HG02642 (cell line): Measurements from ENCODE around the gene IGFL1.
"Not testable (repeated sequence)": the region's sequence is repeated elsewhere in the genome, so short reads cannot be mapped to it uniquely, and the experiment has no call there.

ENCODE experiments used
- ATAC-seq: cut with Tn5 transposase; IDR thresholded peaks from one replicate; pipeline ENCODE4 v1.9.1; 2021; ENCODE audit warnings: mild to moderate bottlenecking; ENCODE audit not compliant: unreplicated experiment, poor library complexity

Gene IGFL1

DNA sequence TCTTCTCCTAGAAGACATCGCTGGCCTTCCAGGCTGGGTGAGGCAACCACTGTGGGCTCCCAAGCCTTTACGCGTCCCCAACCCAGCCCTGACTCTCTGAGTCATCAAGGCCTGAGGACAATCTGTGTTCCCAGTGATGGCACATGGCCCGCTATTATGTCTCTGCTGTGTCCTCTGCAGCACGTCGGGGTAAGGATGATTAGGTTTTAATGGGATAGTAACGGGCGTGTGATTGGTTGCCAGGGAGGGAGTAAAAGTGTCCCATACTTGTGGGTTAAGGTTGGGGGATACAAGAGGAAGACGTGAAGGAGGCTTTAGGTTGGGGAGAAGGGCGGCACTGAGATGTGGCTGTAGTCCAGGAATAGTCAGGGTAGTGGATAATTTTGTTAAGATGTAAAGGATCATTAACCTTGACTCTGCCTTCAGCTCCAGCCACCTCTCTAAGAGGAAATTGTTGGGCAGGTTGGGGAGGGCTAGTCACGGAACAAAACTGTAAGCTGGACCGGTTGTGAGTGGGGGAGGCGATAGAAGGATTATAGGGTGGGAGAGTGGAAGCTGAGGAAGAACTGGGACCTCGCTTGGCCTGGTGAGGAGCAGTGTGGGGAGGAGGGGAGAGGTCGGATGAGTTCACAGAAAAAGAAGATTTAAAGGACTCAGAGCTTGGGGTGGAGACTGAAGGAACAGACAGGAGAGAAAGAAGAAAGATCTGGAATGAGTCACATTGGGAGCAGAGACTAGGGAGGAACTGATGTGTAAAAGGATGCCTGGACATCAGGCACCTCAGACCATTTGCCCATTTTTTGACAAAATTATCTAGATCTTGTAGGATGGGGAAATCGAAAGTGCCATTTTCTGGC is 27.9 kb upstream of the IGFL1 start:
- ATAC-seq: no peak

GRCh38 chr19:46202426-46202825 is 27.1 kb upstream of the IGFL1 start:
- ATAC-seq: no peak

DNA sequence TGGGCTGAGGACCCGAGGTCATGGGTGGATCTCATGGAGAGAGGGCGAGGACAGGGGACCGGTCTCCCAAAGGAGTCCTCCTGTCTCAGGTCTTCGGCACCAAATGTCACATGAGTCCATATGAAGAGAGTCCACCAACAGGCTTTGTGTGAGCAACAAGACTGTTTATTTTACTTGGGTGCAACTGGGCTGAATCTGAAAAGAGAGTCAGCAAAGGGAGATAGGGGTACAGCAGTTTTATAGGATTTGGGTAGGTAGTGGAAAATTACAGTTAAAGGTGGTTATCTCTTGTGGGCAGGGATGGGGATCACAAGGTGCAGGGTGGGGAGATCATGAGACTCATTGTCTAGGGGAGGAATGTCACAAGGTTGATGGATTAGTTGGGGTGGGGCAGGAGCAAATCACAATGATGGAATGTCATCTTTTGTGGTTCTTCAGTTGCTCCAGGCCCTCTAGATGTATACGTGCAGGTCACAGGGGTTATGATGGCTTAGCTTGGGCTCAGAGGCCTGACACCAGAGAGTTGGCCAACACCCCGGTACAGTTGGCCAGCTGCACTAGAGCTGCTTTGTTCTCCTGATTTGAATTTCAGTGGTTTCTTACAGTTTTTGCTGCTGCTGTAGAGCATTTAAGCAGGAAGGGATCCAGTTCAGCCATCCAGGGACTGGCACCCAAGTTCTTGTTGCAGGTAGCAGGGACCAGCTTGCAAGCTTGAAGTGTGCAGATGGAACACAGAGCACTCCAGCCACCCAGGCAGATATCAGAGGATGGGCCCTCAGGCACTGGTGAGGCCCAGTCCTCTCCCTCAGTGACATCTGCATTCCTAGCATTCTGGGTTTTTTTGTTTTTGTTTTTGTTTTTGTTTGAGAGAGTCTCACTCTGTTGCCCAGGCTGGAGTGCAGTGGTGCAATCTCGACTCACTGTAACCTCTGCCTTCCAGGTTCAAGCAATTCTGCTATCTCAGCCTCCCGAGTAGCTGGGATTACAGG is 26.4 kb upstream of the IGFL1 start:
- no peak for ATAC-seq

- ATAC-seq: no peak
These were observed 25.5 kb upstream of the IGFL1 start for GRCh38 chr19:46204008-46204407.

- no peak for ATAC-seq
These were observed 24.2 kb upstream of the IGFL1 start for GRCh38 chr19:46205183-46205984.

DNA sequence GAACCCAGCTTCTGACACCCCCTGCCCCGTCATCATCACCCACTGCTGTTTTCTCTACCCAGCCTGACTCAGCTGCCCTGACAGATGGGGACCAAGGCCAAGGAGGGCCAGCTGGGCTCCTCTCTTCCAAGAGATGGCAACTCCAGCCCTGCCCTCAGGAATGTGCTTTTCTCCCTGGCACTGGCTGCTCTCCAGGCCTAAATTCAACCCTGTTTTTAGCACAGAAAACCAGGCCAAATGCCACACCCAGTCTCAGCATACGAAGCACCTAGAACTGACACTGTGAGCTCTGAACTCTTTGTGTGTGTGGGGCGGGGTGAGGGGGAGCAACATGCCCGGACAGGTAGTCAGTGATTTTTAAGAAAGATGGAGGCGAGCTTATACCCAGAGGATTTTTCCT is 23.4 kb upstream of the IGFL1 start:
- no peak for ATAC-seq

DNA sequence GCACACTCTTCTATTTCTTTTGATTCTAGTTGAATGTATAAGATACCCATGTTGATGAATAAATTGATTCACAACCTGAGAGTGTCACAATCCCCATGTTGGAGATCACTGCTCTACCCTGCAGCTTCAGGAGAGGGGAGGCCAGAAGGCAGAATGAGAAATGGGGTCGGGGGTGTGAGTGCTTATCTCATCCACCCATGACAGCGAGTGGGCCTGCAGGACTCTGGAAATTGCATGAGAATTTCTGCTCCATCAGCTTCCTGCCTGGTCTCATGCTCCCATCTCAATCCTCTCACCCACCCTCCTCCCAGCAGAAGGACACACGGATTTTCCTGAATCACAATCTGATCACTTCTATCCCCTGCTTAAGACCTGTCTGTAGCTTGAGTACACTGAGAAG is 22.9 kb upstream of the IGFL1 start:
- ATAC-seq: no peak

DNA sequence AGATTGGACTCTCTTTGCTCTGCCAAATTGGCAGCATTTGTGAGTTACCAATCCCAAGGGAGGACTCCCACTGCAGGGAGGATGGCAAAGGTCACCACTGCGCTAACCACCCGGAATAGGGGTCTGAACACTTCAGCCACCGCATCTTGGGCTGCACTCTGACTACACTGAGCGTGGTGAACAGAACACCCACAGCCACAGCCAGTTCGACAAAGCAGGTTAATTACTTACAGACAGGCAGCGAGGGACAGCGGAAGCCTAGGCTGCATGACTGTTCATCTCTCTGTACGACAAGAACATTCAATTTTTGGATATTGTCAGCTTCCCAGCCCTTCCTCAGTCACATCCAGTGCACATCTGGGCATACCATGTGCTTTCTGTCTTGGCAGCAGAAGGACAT is 21.7 kb upstream of the IGFL1 start:
- ATAC-seq: not testable (repeated sequence)

GRCh38 chr19:46209051-46209450 is 20.5 kb upstream of the IGFL1 start:
- ATAC-seq: no peak

DNA sequence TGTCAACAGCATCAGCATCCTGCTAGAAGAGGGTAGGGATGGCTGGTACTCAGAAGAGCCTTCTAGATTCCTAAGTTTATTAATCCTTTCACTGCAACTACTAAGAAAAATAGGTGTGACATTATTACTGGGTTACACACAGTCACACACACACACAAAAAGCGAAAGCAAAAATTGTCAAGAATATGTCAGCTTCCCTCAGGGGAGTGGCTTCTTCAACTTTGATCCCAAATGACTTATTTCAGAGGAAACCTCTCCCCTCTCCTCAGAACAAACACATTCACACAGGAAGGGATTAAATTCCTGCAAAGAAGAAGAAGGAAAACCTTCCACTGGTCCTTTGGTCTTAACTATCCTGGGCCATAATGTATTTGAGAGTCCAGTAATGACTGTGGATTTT is 20.1 kb upstream of the IGFL1 start:
- no peak for ATAC-seq

GRCh38 chr19:46210669-46211068 is 18.9 kb upstream of the IGFL1 start:
- no peak for ATAC-seq

GRCh38 chr19:46211201-46211881 is 18.2 kb upstream of the IGFL1 start:
- no peak for ATAC-seq

DNA sequence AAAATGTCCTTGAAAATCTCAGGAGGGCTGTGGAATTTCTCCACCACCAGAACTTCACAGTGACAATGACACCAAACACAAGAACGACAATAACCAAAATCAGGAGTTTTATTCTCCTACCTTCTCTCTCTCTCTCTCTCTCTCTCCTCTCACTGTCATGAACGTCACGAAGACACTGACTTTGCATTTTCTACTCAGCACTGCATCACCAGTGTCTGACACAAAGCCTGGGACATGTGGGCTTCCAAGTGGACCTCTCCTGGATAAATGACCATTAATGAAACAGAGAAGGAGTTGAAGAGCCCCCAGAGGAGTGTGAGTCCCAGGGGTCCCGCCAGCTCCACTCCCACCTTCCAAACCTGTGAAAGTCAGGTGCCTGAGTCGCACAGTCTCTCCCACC is 16.9 kb upstream of the IGFL1 start:
- ATAC-seq: not testable (repeated sequence)

DNA sequence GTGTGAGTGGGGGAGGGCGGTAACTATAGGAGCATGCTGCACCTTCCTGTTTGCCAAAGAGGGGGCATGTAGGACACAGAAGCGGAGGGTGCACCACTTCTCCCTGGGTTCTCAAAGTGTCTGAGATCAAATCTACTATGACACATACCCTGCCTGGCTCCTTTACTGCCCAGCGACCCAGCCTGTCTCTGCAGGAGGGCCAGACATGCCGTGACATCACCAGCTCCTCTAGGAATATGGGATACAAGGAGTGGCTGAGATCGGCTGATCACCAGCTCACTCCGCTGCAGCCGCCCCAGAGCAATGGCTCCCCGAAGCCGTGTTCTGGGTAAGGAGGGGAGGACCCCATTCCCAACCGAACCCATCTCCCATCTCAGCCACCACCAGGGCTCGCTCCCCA is 16.4 kb upstream of the IGFL1 start:
- ATAC-seq: no peak

DNA sequence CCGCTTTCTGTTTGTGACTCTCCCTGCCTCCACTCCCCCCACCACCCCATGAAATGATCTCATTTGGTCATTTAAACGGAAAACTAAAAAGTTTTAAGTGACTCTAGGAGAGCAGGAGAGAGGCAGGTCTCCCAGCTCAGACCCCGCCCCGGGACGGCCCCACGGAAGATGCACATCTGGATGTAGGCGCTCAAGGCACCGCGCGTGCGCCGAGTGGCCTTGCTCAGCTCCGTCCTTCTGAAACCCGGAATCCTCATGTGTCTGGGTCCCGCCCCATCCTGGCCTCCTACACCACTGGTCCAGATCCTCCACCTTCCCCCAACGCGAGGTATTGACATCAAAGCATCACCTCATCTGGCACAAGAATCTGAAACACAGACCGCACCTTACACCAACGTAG is 15.7 kb upstream of the IGFL1 start:
- no peak for ATAC-seq

GRCh38 chr19:46216612-46217011 is 12.9 kb upstream of the IGFL1 start:
- no peak for ATAC-seq

GRCh38 chr19:46217476-46217875 is 12.1 kb upstream of the IGFL1 start:
- no peak for ATAC-seq

DNA sequence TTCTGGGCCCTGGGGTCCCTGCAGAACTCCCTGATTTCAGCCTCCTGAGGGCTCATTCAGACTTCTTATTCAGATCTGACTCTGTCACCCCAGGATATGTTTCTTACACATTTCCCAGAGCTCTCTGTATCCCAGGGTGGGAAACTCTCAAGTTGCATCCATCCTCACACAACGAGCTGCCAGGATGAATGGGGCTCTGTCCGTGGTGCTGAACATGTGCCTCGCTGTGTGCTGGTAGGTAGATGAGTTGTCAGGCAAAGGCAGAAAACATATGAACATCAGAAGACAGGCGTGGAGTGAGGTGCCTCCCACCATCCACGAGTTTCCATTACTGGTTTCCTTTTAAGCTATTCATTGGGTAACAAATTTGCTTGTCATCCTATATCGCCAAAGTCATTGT is 11.4 kb upstream of the IGFL1 start:
- no peak for ATAC-seq

DNA sequence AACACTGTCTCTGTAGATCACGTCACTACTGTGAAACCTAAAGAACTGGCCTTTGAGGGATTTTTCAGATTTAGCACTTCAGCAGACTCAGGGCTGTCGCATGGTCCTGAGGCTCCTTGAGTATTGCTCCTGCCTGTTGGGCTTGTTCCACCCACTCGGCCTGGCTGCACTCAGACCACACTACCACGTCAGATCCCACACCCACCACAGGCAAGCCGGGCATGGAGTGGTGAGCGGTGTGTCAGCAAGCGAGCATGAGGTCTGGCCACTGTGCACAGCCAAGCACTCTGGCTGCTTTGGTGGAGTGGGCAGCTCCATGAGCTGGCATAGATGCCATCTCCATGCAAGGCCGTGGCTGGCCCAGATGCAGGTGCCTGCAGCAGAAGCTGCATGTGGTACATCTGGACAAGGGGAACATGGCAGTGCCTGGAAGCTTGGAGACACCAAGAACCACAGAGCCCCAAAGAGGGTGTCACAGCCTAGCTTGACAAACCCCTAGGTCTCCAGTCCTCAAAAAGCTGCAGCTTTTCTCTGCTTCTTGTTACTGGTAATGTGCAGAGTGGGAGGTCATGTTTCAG is 9.4 kb upstream of the IGFL1 start:
- ATAC-seq: no peak

DNA sequence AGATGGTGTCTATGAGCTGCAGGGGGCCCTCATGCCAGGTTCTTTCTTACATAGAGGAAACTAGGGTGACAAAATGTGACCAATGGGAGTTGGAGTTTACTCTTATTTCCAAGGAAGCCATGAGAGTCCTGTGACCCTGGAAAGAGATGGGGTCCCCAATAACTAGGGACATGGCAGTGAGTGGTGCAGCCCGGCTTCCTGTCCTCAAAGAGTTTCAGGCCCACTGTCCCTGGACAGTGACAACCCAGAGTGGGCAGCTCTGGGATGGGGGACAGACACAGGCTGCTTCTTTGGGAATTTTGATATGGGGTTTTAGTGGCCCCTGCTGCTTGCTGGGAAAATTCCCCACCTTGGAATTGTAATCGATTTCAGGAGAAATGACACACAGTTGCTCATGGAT is 8.4 kb upstream of the IGFL1 start:
- no peak for ATAC-seq
